ENCODE results near the gene WDFY4. TPM values are rescaled to one million over a fixed set of nuclear protein-coding genes. Genes with fewer than 3 reads are reported as not detected.

Gene WDFY4
- polyA plus RNA-seq, 2 of the 4 experiments (the other 2 are of a cell fraction) = not detected

- WGBS (ENCODE audit: missing lambda C conversion rate) = 10% methylated on average over 4 of the region's 4 CpGs
- no peak for FAIRE-seq
- Histone ChIP-seq H3K4me3 (no peak overlapping the region), H3K4me1 (no peaks in the 10 kb centered on the region), H3K4me2 (no peak overlapping the region), H3K27ac (no peak overlapping the region), H3K9me3 (no peaks in the 10 kb centered on the region)
- TF ChIP-seq E2F6 (IDR thresholded peaks at IDR 0.05; ENCODE audit: borderline replicate concordance, low read depth) (no peak), TFCP2L1 (CRISPR knock-in tag; IDR thresholded peaks at IDR 0.05) (no peak), FOSB (CRISPR knock-in tag; IDR thresholded peaks at IDR 0.05) (no peak)
- ATAC-seq = no peak
- DNase-seq (ENCODE audit: low read depth in 1 of 2, low spot score in 1 of 2) = no peak
- ChIA-PET POLR2A (no interaction called here), CTCF (interaction anchor here (1.5 kb wide), 1 partner anchor 9 kb away, joined by 3 read pairs; no protein-coding TSS in a partner anchor)
Measured at GRCh38 chr10:49015700-49016099, 331.0 kb downstream of the WDFY4 start.

- Histone ChIP-seq H3K4me1 (no peaks in the 10 kb centered on the region), H3K4me3 (no peak overlapping the region), H3K4me2 (no peak overlapping the region), H3K9me3 (no peaks in the 10 kb centered on the region), H3K27ac (no peak overlapping the region)
- FAIRE-seq = no peak
- no peak for ATAC-seq
- no peak for DNase-seq (ENCODE audit: low read depth in 1 of 2, low spot score in 1 of 2)
- 75% methylated on average over 6 of the region's 6 CpGs for WGBS (ENCODE audit: missing lambda C conversion rate)
- ChIA-PET POLR2A (no interaction called here), CTCF (no interaction called here)
- TF ChIP-seq ESRRA (IDR thresholded peaks at IDR 0.05; ENCODE audit: borderline replicate concordance, low read length) = no peak
- no peak for TF ChIP-seq ATOH8 (CRISPR knock-in tag; IDR thresholded peaks at IDR 0.05; ENCODE audit: low read depth)
- TF ChIP-seq HOXB5 (CRISPR knock-in tag; IDR thresholded peaks at IDR 0.05) = no peak
- TF ChIP-seq GATA3 (IDR thresholded peaks at IDR 0.05; ENCODE audit: borderline replicate concordance) = no peak
- no peak for TF ChIP-seq PBX3 (IDR thresholded peaks at IDR 0.05)
- no peak for TF ChIP-seq USF2 (IDR thresholded peaks at IDR 0.05)
- TF ChIP-seq ZFP36 (IDR thresholded peaks at IDR 0.05; ENCODE audit: borderline replicate concordance, partially characterized antibody) = no peak
- TF ChIP-seq RNF2 (IDR thresholded peaks at IDR 0.05; ENCODE audit: borderline replicate concordance, low read depth) = no peak
- TF ChIP-seq SMC3 (IDR thresholded peaks at IDR 0.05) = no peak
- TF ChIP-seq ELK1 (IDR thresholded peaks at IDR 0.05; ENCODE audit: low read depth, low read length) = no peak
- TF ChIP-seq BCL3 (IDR thresholded peaks at IDR 0.05) = no peak
- no peak for TF ChIP-seq E2F6 (IDR thresholded peaks at IDR 0.05; ENCODE audit: borderline replicate concordance, low read depth)
- TF ChIP-seq FOSB (CRISPR knock-in tag; IDR thresholded peaks at IDR 0.05) = no peak
Measured at GRCh38 chr10:49021685-49022084, 337.0 kb downstream of the WDFY4 start.

GRCh38 chr10:49023071-49023470, 338.4 kb downstream of the WDFY4 start:
- no peaks in the 10 kb centered on the region for H3K9me3 ChIP-seq
- no peak overlapping the region for H3K27ac ChIP-seq
- DNase-seq (ENCODE audit: low read depth in 1 of 2, low spot score in 1 of 2) (no peak), ATAC-seq (no peak), FAIRE-seq (no peak)
- ChIA-PET CTCF (no interaction called here), POLR2A (no interaction called here)
- TF ChIP-seq RCOR1 (IDR thresholded peaks at IDR 0.05; ENCODE audit: low read depth, low read length) = no peak
- no peak for TF ChIP-seq HDAC2 (IDR thresholded peaks at IDR 0.05)
- no peak for TF ChIP-seq E2F6 (IDR thresholded peaks at IDR 0.05; ENCODE audit: borderline replicate concordance, low read depth)
- TF ChIP-seq ESRRA (IDR thresholded peaks at IDR 0.05; ENCODE audit: borderline replicate concordance, low read length) = no peak
- no peak for TF ChIP-seq BCL3 (IDR thresholded peaks at IDR 0.05)
- no peak for TF ChIP-seq RARB (CRISPR knock-in tag; IDR thresholded peaks at IDR 0.05)
- WGBS (ENCODE audit: missing lambda C conversion rate) = 8% methylated on average over 2 of the region's 2 CpGs
- H3K4me2 ChIP-seq = no peak overlapping the region
- H3K4me3 ChIP-seq = no peak overlapping the region
- H3K4me1 ChIP-seq = no peaks in the 10 kb centered on the region
